GM21515 (cell line): Measurements from ENCODE around the gene SLC7A9.
"Not testable (repeated sequence)": the region's sequence is repeated elsewhere in the genome, so short reads cannot be mapped to it uniquely, and the experiment has no call there.

ENCODE experiments used
- ATAC-seq: cut with Tn5 transposase; IDR thresholded peaks from one replicate; pipeline ENCODE4 v1.9.1; 2021; ENCODE audit not compliant: unreplicated experiment

SLC7A9 gene

GRCh38 chr19:32802840-32803239 lies 66.7 kb downstream of the SLC7A9 start:
- ATAC-seq = no peak

- ATAC-seq = no peak
Measured at GRCh38 chr19:32800754-32801153, 68.8 kb downstream of the SLC7A9 start.

- no peak for ATAC-seq
Measured at GRCh38 chr19:32800191-32800590, 69.4 kb downstream of the SLC7A9 start.

GRCh38 chr19:32798201-32798600 lies 71.4 kb downstream of the SLC7A9 start:
- no peak for ATAC-seq

- ATAC-seq = no peak
Measured at GRCh38 chr19:32789429-32789828, 80.1 kb downstream of the SLC7A9 start.

- not testable (repeated sequence) for ATAC-seq
Measured at GRCh38 chr19:32787895-32788294, 81.7 kb downstream of the SLC7A9 start.

- ATAC-seq = not testable (repeated sequence)
Measured at GRCh38 chr19:32787161-32787813, 82.3 kb downstream of the SLC7A9 start.

GRCh38 chr19:32782089-32782488 lies 87.5 kb downstream of the SLC7A9 start:
- not testable (repeated sequence) for ATAC-seq

- ATAC-seq = no peak
Measured at GRCh38 chr19:32781280-32781679, 88.3 kb downstream of the SLC7A9 start.
